DOHH2 (cell line): Measurements from ENCODE around the gene CCDC32.

Source experiments
- CTCF ChIP-seq: fragments of 200-600 bp; sonication (generic); IDR thresholded peaks from one replicate; pipeline ENCODE4 v1.5.1; 2014; ENCODE audit warnings: antibody characterized with exemption, mild to moderate bottlenecking, low read depth, low read length; ENCODE audit not compliant: poor library complexity, severe bottlenecking
- EZH2phosphoT487 ChIP-seq: fragments of 200-600 bp; sonication (generic); IDR thresholded peaks from 2 replicates; pipeline ENCODE4 v1.6.1; 2017; ENCODE audit warnings: borderline replicate concordance, mild to moderate bottlenecking, antibody characterized with exemption, low read length, moderate library complexity, mixed read lengths

- TF ChIP-seq CTCF (no peak), EZH2phosphoT487 (no peak)
Observed at GRCh38 chr15:40562691-40563090, 2.2 kb downstream of the CCDC32 start.
